Upper lobe of left lung (tissue), 6 donors: ENCODE measurements around the gene OTUD4. TPM values are rescaled to one million over a fixed set of nuclear protein-coding genes. Genes with fewer than 3 reads are reported as not detected.
"Not testable (repeated sequence)": the region's sequence is repeated elsewhere in the genome, so short reads cannot be mapped to it uniquely, and the experiment has no call there.

Experiments
- ATAC-seq, 2 donors: fragments of 200-7000 bp; cut with Tn5 transposase; one replicate each; pipeline ENCODE4 v1.9.1; 2022; ENCODE audit warnings: mild to moderate bottlenecking in 2 of 2, moderate library complexity in 2 of 2; ENCODE audit not compliant: low FRiP score in 2 of 2
- DNase-seq, 2 donors: peaks; one replicate each; pipeline ENCODE4 v3.0.0-alpha.2; 2019 to 2020
- H3K27ac ChIP-seq, 4 donors: fragments of 200-600 bp; sonication (generic); one replicate each; pipeline ENCODE4 v1.5.1; 2016 to 2019
- H3K27me3 ChIP-seq, 4 donors: fragments of 200-600 bp; sonication (generic); one replicate each; pipeline ENCODE4 v1.5.1; 2017 to 2019
- H3K36me3 ChIP-seq, 4 donors: fragments of 200-600 bp; sonication (generic); one replicate each; pipeline ENCODE4 v1.5.1; 2016 to 2019
- H3K4me1 ChIP-seq, 4 donors: fragments of 200-600 bp; sonication (generic); one replicate each; pipeline ENCODE4 v1.5.1; 2018 to 2019
- H3K4me3 ChIP-seq, 4 donors: fragments of 200-600 bp; sonication (generic); one replicate each; pipeline ENCODE4 v1.5.1; 2017 to 2019; ENCODE audit warnings: mild to moderate bottlenecking in 2 of 4, moderate library complexity in 1 of 4
- H3K9me3 ChIP-seq, 4 donors: fragments of 200-600 bp; sonication (generic); one replicate each; pipeline ENCODE4 v1.5.1; 2018 to 2019
- EP300 ChIP-seq, 4 donors: sonication (generic); formaldehyde crosslinking; IDR thresholded peaks; one replicate each; pipeline ENCODE4 v1.5.1; 2017; ENCODE audit warnings: antibody characterized with exemption in 4 of 4, control low read depth in 2 of 4
- POLR2A ChIP-seq, 4 donors: fragments of 450-650 bp; IDR thresholded peaks; one replicate each; pipeline ENCODE4 v1.5.1; 2016 to 2017; ENCODE audit warnings: antibody characterized with exemption in 4 of 4, mild to moderate bottlenecking in 2 of 4
- POLR2AphosphoS5 ChIP-seq, 2 donors: sonication (generic); formaldehyde crosslinking; IDR thresholded peaks; one replicate each; pipeline ENCODE4 v1.5.1; 2017; ENCODE audit warnings: antibody characterized with exemption in 2 of 2
- WGBS, 2 donors: methylation state at CpG; one replicate each; pipeline ENCODE4 v1.1.5; 2017 to 2018; 5-methylcytosine and 5-hydroxymethylcytosine counted together
- total RNA-seq, 6 donors: library from RNA; depleted of rRNA in 4 of 6; stranded (reverse); fragments of >200 nt in 4 of 6; gene quantifications; one replicate each; pipeline versions ENCODE4 v1.1.0 to v1.2.1, GENCODE V29; 2016 to 2021
- TF ChIP-seq, protein P1 (sequence below), 6 experiments: fragments of 450-650 bp in 4 of 6; fragments of 200-600 bp in 2 of 6; sonication (generic) in 2 of 6; IDR thresholded peaks; one replicate each; pipeline ENCODE4 v1.5.1; 2016 to 2019; ENCODE audit warnings: antibody characterized with exemption in 6 of 6
- donor health status: DM: no; HTN: no; CAD: no; lungs with moderate emphysema.
- donor health status: DM: no; HTN: yes; CAD: no; lungs with severe emphysema.

OTUD4 gene
- total RNA-seq, 6 donors from 2014 or later, result 36.9 to 76.5 (median 40.3) TPM

- peaks cover 3 to 92% (median 40%) of the 10 kb centered on the region in 4 donors for H3K36me3 ChIP-seq
- H3K9me3 ChIP-seq, result no peaks in the 10 kb centered on the region
- no peak for TF ChIP-seq POLR2AphosphoS5 (IDR thresholded peaks at IDR 0.05)
- no peak for TF ChIP-seq POLR2A (IDR thresholded peaks at IDR 0.05)
- TF ChIP-seq, protein P1, sequence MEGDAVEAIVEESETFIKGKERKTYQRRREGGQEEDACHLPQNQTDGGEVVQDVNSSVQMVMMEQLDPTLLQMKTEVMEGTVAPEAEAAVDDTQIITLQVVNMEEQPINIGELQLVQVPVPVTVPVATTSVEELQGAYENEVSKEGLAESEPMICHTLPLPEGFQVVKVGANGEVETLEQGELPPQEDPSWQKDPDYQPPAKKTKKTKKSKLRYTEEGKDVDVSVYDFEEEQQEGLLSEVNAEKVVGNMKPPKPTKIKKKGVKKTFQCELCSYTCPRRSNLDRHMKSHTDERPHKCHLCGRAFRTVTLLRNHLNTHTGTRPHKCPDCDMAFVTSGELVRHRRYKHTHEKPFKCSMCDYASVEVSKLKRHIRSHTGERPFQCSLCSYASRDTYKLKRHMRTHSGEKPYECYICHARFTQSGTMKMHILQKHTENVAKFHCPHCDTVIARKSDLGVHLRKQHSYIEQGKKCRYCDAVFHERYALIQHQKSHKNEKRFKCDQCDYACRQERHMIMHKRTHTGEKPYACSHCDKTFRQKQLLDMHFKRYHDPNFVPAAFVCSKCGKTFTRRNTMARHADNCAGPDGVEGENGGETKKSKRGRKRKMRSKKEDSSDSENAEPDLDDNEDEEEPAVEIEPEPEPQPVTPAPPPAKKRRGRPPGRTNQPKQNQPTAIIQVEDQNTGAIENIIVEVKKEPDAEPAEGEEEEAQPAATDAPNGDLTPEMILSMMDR (IDR thresholded peaks at IDR 0.05), result no peak
- TF ChIP-seq EP300 (IDR thresholded peaks at IDR 0.05), result no peak
- peaks cover 0 to 4% (median 0%) of the 10 kb centered on the region in 4 donors for H3K4me1 ChIP-seq
- DNase-seq (no peak), ATAC-seq (no peak)
- no peak overlapping the region for H3K27ac ChIP-seq
- no peak overlapping the region for H3K4me3 ChIP-seq
- 63 to 64% methylated on average over 1 of the region's 1 CpG for WGBS, 2 donors
- H3K27me3 ChIP-seq, result no peaks in the 10 kb centered on the region
Observed at GRCh38 chr4:145153904-145154298, 26.5 kb downstream of the OTUD4 start.

DNA sequence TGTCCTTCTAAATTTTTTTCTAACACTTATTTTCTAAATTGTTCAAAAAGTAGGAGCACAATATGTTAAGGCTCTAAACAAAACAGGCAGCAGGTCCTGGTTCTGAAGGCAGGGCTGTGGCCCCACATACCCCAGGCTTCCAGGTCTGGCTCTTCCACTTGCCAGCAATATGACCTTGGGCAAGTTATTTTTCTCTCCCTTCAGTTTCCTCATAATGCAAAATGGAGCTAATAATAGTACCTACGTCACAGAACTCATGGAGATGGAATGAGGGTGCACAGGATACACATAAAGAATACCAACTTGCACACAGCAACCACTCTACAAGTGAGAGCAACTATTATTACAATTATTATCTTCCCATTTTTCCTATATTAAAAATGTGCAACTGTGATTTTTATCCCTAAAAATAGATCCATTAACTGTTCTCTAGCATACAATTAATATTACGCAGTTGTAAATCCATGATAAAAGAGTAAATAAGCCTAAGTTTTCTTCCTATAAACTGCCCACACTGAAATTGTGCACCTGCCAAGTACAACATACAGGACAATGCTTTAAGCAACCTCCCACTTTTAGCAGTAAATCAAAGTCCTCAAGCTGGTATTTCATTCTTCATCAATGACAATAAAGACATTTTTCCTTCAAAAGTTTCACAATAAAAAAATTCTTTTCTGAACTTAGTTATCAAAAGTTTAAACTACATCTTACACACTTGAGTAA, 27.0 kb downstream of the OTUD4 start:
- ATAC-seq, result no peak
- H3K4me3 ChIP-seq, result no peak overlapping the region
- no peaks in the 10 kb centered on the region for H3K27me3 ChIP-seq
- H3K9me3 ChIP-seq, result no peaks in the 10 kb centered on the region
- DNase-seq, result no peak
- WGBS, 2 donors, result 91 to 93% methylated on average over 2 of the region's 2 CpGs
- peaks cover 3 to 92% (median 44%) of the 10 kb centered on the region in 4 donors for H3K36me3 ChIP-seq
- H3K27ac ChIP-seq, result no peak overlapping the region
- peaks cover 0 to 4% (median 0%) of the 10 kb centered on the region in 4 donors for H3K4me1 ChIP-seq
- TF ChIP-seq POLR2A (IDR thresholded peaks at IDR 0.05) (no peak), EP300 (IDR thresholded peaks at IDR 0.05) (no peak), POLR2AphosphoS5 (IDR thresholded peaks at IDR 0.05) (no peak)
- TF ChIP-seq, protein P1 (IDR thresholded peaks at IDR 0.05), result no peak

GRCh38 chr4:145148980-145149379, 31.4 kb downstream of the OTUD4 start:
- DNase-seq, result no peak
- no peak for ATAC-seq
- no peaks in the 10 kb centered on the region for H3K4me1 ChIP-seq
- no peak overlapping the region for H3K27ac ChIP-seq
- no peaks in the 10 kb centered on the region for H3K9me3 ChIP-seq
- 93 to 96% methylated on average over 3 of the region's 3 CpGs for WGBS, 2 donors
- H3K4me3 ChIP-seq, result no peak overlapping the region
- TF ChIP-seq POLR2A (IDR thresholded peaks at IDR 0.05) (no peak), POLR2AphosphoS5 (IDR thresholded peaks at IDR 0.05) (no peak), EP300 (IDR thresholded peaks at IDR 0.05) (no peak)
- TF ChIP-seq, protein P1 (IDR thresholded peaks at IDR 0.05), result no peak
- H3K36me3 ChIP-seq, result peaks cover 14 to 99% (median 62%) of the 10 kb centered on the region in 4 donors
- no peaks in the 10 kb centered on the region for H3K27me3 ChIP-seq

DNA sequence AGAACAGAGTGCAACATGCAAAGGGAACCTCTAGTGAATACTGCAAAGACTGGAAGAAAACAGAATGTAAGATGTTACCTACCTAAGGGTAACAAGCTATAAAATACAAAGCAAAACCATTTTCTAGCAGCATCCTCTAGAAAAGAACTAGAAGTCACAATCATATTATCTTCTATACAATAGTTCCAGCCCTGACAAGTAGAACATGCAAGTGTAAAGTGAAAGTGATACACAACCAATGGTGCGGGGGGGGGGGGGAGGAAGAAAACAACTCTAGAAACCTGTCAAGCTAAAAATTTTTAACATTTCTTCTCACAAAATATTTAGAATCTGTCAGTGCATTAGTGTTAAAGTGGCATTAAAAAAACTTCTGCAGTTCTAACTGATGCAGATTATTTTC, 44.2 kb downstream of the OTUD4 start:
- not testable (repeated sequence) for H3K27me3 ChIP-seq, H3K27ac ChIP-seq, DNase-seq, H3K4me3 ChIP-seq, H3K9me3 ChIP-seq, ATAC-seq
- 14 to 50% methylated on average over 1 of the region's 1 CpG for WGBS, 2 donors
- Histone ChIP-seq H3K36me3 (peaks cover 8 to 47% (median 33%) of the 10 kb centered on the region in 4 donors), H3K4me1 (peaks cover 0 to 16% (median 9%) of the 10 kb centered on the region in 4 donors)

- no peaks in the 10 kb centered on the region for H3K27me3 ChIP-seq
- no peak overlapping the region for H3K4me3 ChIP-seq
- DNase-seq (no peak), ATAC-seq (peak in 1 of 2 donors; percentile 26)
- H3K4me1 ChIP-seq, result peaks cover 0 to 23% (median 11%) of the 10 kb centered on the region in 4 donors
- TF ChIP-seq EP300 (IDR thresholded peaks at IDR 0.05) (no peak), POLR2AphosphoS5 (IDR thresholded peaks at IDR 0.05) (no peak), POLR2A (IDR thresholded peaks at IDR 0.05) (no peak)
- TF ChIP-seq, protein P1 (IDR thresholded peaks at IDR 0.05), result no peak
- 33 to 51% methylated on average over 5 of the region's 5 CpGs for WGBS, 2 donors
- peak overlapping the region in 1 of 4 donors; percentile 40 for H3K27ac ChIP-seq
- H3K9me3 ChIP-seq, result no peaks in the 10 kb centered on the region
- peaks cover under 1 to 31% (median 4%) of the 10 kb centered on the region in 4 donors for H3K36me3 ChIP-seq
Observed at GRCh38 chr4:145132511-145133098, 47.8 kb downstream of the OTUD4 start.
